NB4 (cell line): ENCODE measurements around the gene CFLAR.

Experiments
- CTCF ChIP-seq: IDR thresholded peaks from one replicate; pipeline ENCODE4 v1.5.1; 2012; ENCODE audit warnings: low read depth, low read length
- MYC ChIP-seq: IDR thresholded peaks from 2 replicates; pipeline ENCODE4 v1.6.1; 2011; ENCODE audit warnings: low read depth, low read length
- POLR2A ChIP-seq: IDR thresholded peaks from 2 replicates; pipeline ENCODE4 v1.6.1; 2011; ENCODE audit warnings: mild to moderate bottlenecking; ENCODE audit not compliant: insufficient read length; ENCODE audit errors: extremely low read depth

GRCh38 chr2:201186982-201187381 is 71.0 kb downstream of the CFLAR start:
- TF ChIP-seq POLR2A, result no peak
- no peak for TF ChIP-seq CTCF
- no peak for TF ChIP-seq MYC
